DMS79 (cell line): ENCODE measurements around the gene KBTBD12.

ENCODE experiments used
- DNase-seq: peaks from one replicate; lab custom pipeline; 2025; lab: John Stamatoyannopoulos, UW

Gene KBTBD12

DNA sequence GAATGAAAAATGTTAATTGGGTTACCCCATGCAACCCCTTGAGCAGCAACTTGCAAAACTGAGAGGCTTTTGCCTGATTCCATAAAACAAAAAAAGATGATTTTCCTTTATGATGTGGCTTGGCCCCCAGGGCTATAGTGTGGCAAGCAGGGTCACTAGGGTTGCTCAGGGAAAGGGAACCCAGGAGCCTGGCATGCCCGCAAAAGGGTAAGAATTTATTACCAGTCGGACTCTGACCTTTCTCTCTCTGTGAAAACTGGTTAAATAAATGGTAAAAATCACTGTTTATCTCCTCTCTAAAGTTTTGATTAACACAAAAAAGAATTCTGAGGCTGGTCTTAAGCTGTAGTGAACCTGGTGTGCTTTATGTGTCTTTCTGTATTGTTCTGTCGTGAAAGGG lies 99.5 kb downstream of the KBTBD12 start:
- DNase-seq = no peak

DNA sequence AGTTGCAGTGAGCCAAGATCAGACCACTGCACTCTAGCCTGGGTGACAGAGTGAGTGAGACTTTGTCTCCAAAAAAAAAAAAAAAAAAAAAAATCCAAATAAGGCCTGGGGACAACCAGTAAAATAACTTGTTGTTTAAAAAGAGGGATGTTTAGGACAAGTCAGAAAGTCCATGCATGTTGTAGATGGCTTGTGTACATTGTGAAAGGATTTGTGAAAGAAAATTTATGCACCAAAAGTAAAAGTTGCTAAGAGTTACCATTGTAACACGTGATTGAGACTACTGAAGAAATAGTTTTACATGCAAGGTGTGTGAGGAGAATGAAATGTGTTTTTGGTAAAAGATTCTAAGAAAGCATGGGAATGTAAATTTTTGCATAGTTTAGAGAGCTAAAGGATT lies 101.5 kb downstream of the KBTBD12 start:
- no peak for DNase-seq

DNA sequence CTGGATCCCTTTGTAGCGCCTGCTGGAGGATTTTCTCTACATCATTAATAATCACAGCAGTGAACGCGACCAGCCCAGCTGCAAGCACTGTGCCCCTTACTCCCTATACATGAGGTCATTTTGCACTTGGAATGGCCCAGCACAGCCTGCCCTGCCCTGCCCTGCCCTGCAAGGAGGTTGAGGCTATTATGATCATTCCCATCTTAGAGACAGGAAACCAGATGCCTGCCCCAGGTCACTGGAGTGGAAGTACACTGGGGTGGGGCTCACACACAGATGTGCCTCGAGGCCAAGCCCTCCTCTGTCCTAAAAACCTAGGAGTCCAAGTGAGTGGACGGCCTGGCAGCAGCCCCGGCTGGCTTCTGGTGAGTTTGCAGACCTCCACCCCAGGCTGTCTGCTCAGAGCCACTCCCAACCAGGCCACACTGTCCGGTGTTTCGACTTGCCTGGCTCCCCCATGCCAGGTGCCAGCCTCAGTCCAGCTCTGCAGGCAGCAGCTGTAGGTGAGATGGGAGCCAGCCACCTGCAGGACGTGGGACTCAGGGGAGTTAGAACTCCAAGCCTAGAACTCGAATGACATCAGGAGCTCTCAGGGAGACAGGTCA lies 106.8 kb downstream of the KBTBD12 start:
- no peak for DNase-seq

DNA sequence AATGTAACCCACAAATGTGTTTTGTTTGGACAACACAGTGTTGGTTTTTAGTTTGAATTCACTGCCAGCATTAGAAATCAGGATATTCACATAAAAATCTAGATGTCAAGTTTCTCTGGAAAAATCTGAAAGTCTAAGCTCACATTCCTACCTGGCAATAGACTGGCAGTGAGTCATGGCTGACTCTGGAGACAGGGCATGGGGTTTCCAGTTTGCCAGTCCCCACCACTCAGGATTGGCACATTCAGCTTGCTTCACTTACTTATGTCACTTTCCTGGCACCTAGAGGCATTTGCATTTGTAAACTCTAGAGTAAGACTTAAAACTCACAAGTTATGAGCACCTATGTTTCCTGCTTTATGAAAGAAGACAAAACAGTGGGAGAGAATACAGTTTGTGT lies 118.1 kb downstream of the KBTBD12 start:
- no peak for DNase-seq

DNA sequence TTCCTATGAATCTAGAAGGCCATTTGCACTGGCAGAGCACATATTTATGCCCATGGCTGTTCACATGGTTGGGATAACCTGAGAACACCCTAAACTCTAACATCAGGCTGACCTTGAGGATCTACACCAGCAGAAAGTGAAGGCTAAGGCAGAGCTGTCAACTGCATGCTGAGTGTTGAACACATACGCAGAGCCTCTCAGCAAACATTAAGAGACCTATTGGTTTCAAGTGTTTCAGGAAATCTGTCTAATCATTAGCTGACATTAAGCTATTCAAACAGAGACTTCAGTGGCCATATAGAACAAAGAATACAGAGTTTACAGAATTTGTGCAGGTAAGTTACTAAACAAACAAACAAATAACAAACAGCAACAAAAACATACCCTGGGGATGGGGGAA lies 121.1 kb downstream of the KBTBD12 start:
- DNase-seq = no peak
